HepG2 (cell line): Measurements from ENCODE around the gene ZNF365. TPM values are rescaled to one million over a fixed set of nuclear protein-coding genes. Genes with fewer than 3 reads are reported as not detected.

Experiments used
- ATAC-seq: fragments of 200-7000 bp; cut with Tn5 transposase; 3 replicates; pipeline ENCODE4 v1.9.1; 2020; ENCODE audit warnings: mild to moderate bottlenecking, moderate library complexity
- BruUV-seq: library from RNA; stranded (reverse); fragments of 400-500 nt; replicated peaks from 2 replicates; lab custom pipeline; 2021; lab: Mats Ljungman, UMichigan
- CTCF ChIA-PET: fragments of 300-600 bp; formaldehyde crosslinking; extraction: SDS; loops from one replicate; lab custom pipeline; 2021; ENCODE audit warnings: low total read pairs, inconsistent platforms, low intra/inter-chr PET ratio; lab: Yijun Ruan, JAX
- POLR2A ChIA-PET: fragments of 350-600 bp; sonication (Branson Sonifier 250); formaldehyde crosslinking; loops from one replicate; lab custom pipeline; 2020; ENCODE audit warnings: antibody characterized with exemption, inconsistent platforms; lab: Yijun Ruan, JAX
- DNase-seq: peaks from one replicate; pipeline ENCODE4 v3.0.0-alpha.2; 2015; ENCODE audit warnings: low spot score
- FAIRE-seq: peaks from 3 replicates; lab custom pipeline; 2011; peaks lifted over from hg19 to GRCh38; lab: Jason Lieb, UNC
- H2AFZ ChIP-seq: one replicate; pipeline ENCODE4 v1.6.1; 2011; ENCODE audit warnings: low read length, inconsistent platforms
- H3K27ac ChIP-seq: fragments of 300-600 bp; 3 replicates; pipeline ENCODE4 v1.8.0; 2011; ENCODE audit warnings: mixed run types, mild to moderate bottlenecking, mixed read lengths, low read length, inconsistent platforms; ENCODE audit not compliant: insufficient read depth; ENCODE audit errors: extremely low read length
- H3K27me3 ChIP-seq, 2 experiments: fragments of 200-600 bp in 1 of 2; 2 replicates in 1 of 2; 3 replicates in 1 of 2; pipeline versions ENCODE4 v1.6.0 to v1.8.0; 2011; ENCODE audit warnings: low read length in 2 of 2, mild to moderate bottlenecking in 2 of 2, moderate library complexity in 2 of 2, inconsistent platforms in 1 of 2; ENCODE audit not compliant: insufficient read depth in 2 of 2, control insufficient read depth in 1 of 2
- H3K36me3 ChIP-seq, 2 experiments: fragments of 200-600 bp in 1 of 2; replicated peaks in 1 of 2; 2 replicates in 1 of 2; 3 replicates in 1 of 2; pipeline versions ENCODE4 v1.5.1 to v1.8.0; 2011; ENCODE audit warnings: low read length in 2 of 2, inconsistent platforms in 1 of 2; ENCODE audit not compliant: insufficient read depth in 2 of 2, control insufficient read depth in 1 of 2
- H3K4me1 ChIP-seq: 2 replicates; pipeline ENCODE4 v1.5.1; 2012; ENCODE audit warnings: low read length, inconsistent platforms; ENCODE audit not compliant: insufficient read depth
- H3K4me2 ChIP-seq: 2 replicates; pipeline ENCODE4 v1.6.0; 2011; ENCODE audit warnings: low read depth, low read length, inconsistent platforms
- H3K4me3 ChIP-seq, 3 experiments: fragments of 200-600 bp in 1 of 3; sonication (generic), shearing (Covaris generic) in 1 of 3; replicated peaks in 1 of 3; 2 replicates each; pipeline ENCODE4 v1.5.1; 2011 to 2016; ENCODE audit warnings: low read length in 3 of 3, inconsistent platforms in 2 of 3, low read depth in 2 of 3, mild to moderate bottlenecking in 2 of 3, control low read depth in 1 of 3, mixed read lengths in 1 of 3; ENCODE audit not compliant: insufficient read depth in 1 of 3
- H3K79me2 ChIP-seq: one replicate; pipeline ENCODE4 v1.6.1; 2011; ENCODE audit warnings: low read length, inconsistent platforms; ENCODE audit not compliant: insufficient read depth
- H3K9ac ChIP-seq: 2 replicates; pipeline ENCODE4 v1.6.0; 2011; ENCODE audit warnings: mild to moderate bottlenecking, low read depth, low read length, inconsistent platforms; ENCODE audit not compliant: insufficient read depth
- H3K9me3 ChIP-seq: 2 replicates; pipeline ENCODE4 v1.5.1; 2012; ENCODE audit warnings: mild to moderate bottlenecking, low read length
- H4K20me1 ChIP-seq: 2 replicates; pipeline ENCODE4 v1.6.0; 2011; ENCODE audit warnings: inconsistent platforms, mild to moderate bottlenecking, low read length, moderate library complexity; ENCODE audit not compliant: insufficient read depth
- MIER2 ChIP-seq: IDR thresholded peaks from 2 replicates; pipeline ENCODE4 v1.6.1; 2016; ENCODE audit warnings: missing biosample characterization, missing genetic modification reagents
- ZBTB3 ChIP-seq: sonication (generic); formaldehyde crosslinking; IDR thresholded peaks from 2 replicates; pipeline ENCODE4 v1.4.0; 2020; ENCODE audit warnings: low read depth, mild to moderate bottlenecking, moderate library complexity, missing genetic modification reagents, borderline replicate concordance
- ZNF292 ChIP-seq: sonication (generic); formaldehyde crosslinking; IDR thresholded peaks from 2 replicates; pipeline ENCODE4 v1.8.1; 2022; ENCODE audit warnings: mild to moderate bottlenecking, low read depth, missing genetic modification reagents, borderline replicate concordance
- in situ Hi-C: cut with HindIII; loops from 2 replicates; pipeline ENCODE4 v1.10.0; 2017; ENCODE audit warnings: low pct_unique_long_range_greater_than_20kb; ENCODE audit not compliant: extremely low pct_ligation_motif_present
- intact Hi-C: fragments of 100-400 bp; cut with micrococcal nuclease; formaldehyde crosslinking; loops from one replicate; pipeline ENCODE4 v1.10.0; 2022; ENCODE audit not compliant: unreplicated experiment
- polyA plus RNA-seq, 8 experiments: library from polyadenylated mRNA; depleted of rRNA in 3 of 8; stranded (reverse) in 7 of 8; unstranded in 1 of 8; fragments of >200 nt; fragmentation: Illumina TruSeq in 4 of 8; extraction: Trizol in 4 of 8; gene quantifications; 2 replicates each; pipeline versions ENCODE4 v1.2.1 to v1.2.3, GENCODE V29; 2011 to 2016; ENCODE audit warnings: low read depth in 4 of 8, missing spikeins in 1 of 8, mixed read lengths in 1 of 8; ENCODE audit not compliant: insufficient read depth in 1 of 8
- total RNA-seq, 5 experiments: library from RNA; depleted of rRNA; stranded (reverse); fragments of >200 nt; fragmentation: Illumina TruSeq; extraction: Trizol; gene quantifications; 2 replicates each; pipeline ENCODE4 v1.2.3, GENCODE V29; 2016; ENCODE audit warnings: low read depth in 1 of 5
- TF ChIP-seq, protein P1 (sequence below): sonication (generic); formaldehyde crosslinking; IDR thresholded peaks from 2 replicates; pipeline ENCODE4 v1.5.0; 2020; ENCODE audit warnings: mild to moderate bottlenecking, missing genetic modification reagents
- TF ChIP-seq, protein P2 (sequence below): sonication (generic); formaldehyde crosslinking; IDR thresholded peaks from 2 replicates; pipeline ENCODE4 v1.8.1; 2023; ENCODE audit warnings: mild to moderate bottlenecking, inconsistent platforms, moderate library complexity, missing genetic modification reagents, borderline replicate concordance
- TF ChIP-seq, protein P3 (sequence below): sonication (generic); formaldehyde crosslinking; IDR thresholded peaks from 2 replicates; pipeline ENCODE4 v1.4.0; 2020; ENCODE audit warnings: mild to moderate bottlenecking, low read depth, missing genetic modification reagents
- TF ChIP-seq, protein P4 (sequence below): sonication (generic); formaldehyde crosslinking; IDR thresholded peaks from 2 replicates; pipeline ENCODE4 v1.8.0; 2022; ENCODE audit warnings: low read depth, missing genetic modification reagents
- TF ChIP-seq, protein P5 (sequence below): sonication (generic); formaldehyde crosslinking; IDR thresholded peaks from 2 replicates; pipeline ENCODE4 v1.4.0; 2020; ENCODE audit warnings: missing genetic modification reagents, borderline replicate concordance

Gene ZNF365
- total and polyA plus RNA-seq, 2 of the 13 experiments (the other 11 are each of a cell fraction or from before 2014, with no cell fraction given), result not detected

DNA sequence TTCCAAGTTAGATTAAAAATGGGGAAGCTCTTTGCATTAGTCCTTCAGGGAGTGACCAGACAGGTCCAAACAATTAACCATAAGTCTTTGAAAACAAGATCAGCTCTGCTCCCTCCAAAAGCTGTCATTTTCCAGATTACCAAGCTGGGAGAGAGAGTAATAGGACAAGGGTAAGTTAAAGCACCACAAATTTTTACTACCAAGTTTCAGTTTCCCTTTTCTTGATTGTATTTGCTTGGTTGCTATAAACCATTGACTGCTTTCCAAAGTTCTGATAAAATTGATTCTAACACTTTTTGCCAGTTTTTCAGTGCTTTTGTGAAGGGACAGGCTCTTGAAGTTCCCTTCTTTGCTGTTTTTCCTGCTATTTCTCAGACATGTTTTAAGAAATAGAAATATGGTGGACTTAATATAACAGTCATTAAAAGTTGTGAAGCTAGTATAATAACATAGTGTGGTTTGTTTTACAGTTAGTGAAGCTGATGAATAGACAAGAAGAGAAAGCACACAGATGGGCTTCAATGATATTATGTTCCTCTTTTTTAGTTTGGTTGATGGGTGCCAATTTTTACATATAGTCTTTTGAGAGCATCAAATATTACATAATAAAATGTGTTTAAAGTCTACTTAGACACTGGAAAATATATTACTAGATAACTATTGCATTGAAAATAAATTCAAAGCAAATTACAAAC is 40.0 kb upstream of the ZNF365 start:
- BruUV-seq, result no TSS peak
- CTCF ChIA-PET, result no interaction called here
- Histone ChIP-seq H3K4me2 (no peak overlapping the region), H3K9me3 (peaks cover 4% of the 10 kb centered on the region; the same call in 1 of the 2 replicates), H4K20me1 (no peaks in the 10 kb centered on the region), H2AFZ (no peak overlapping the region), H3K27ac (no peak overlapping the region), H3K4me1 (no peaks in the 10 kb centered on the region), H3K36me3 (no peaks in the 10 kb centered on the region), H3K27me3 (no peaks in the 10 kb centered on the region), H3K79me2 (no peaks in the 10 kb centered on the region), H3K4me3 (no peak overlapping the region), H3K9ac (no peak overlapping the region)
- POLR2A ChIA-PET, result no interaction called here
- DNase-seq (no peak), FAIRE-seq (no peak), ATAC-seq (no peak)
- TF ChIP-seq ZNF292 (CRISPR knock-in tag), result no peak
- TF ChIP-seq, protein P1, sequence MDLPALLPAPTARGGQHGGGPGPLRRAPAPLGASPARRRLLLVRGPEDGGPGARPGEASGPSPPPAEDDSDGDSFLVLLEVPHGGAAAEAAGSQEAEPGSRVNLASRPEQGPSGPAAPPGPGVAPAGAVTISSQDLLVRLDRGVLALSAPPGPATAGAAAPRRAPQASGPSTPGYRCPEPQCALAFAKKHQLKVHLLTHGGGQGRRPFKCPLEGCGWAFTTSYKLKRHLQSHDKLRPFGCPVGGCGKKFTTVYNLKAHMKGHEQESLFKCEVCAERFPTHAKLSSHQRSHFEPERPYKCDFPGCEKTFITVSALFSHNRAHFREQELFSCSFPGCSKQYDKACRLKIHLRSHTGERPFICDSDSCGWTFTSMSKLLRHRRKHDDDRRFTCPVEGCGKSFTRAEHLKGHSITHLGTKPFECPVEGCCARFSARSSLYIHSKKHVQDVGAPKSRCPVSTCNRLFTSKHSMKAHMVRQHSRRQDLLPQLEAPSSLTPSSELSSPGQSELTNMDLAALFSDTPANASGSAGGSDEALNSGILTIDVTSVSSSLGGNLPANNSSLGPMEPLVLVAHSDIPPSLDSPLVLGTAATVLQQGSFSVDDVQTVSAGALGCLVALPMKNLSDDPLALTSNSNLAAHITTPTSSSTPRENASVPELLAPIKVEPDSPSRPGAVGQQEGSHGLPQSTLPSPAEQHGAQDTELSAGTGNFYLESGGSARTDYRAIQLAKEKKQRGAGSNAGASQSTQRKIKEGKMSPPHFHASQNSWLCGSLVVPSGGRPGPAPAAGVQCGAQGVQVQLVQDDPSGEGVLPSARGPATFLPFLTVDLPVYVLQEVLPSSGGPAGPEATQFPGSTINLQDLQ (CRISPR knock-in tag), result no peak
- TF ChIP-seq, protein P2, sequence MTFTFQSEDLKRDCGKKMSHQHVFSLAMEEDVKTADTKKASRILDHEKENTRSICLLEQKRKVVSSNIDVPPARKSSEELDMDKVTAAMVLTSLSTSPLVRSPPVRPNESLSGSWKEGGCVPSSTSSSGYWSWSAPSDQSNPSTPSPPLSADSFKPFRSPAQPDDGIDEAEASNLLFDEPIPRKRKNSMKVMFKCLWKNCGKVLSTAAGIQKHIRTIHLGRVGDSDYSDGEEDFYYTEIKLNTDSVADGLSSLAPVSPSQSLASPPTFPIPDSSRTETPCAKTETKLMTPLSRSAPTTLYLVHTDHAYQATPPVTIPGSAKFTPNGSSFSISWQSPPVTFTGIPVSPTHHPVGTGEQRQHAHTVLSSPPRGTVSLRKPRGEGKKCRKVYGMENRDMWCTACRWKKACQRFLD, result no peak
- TF ChIP-seq, protein P3, sequence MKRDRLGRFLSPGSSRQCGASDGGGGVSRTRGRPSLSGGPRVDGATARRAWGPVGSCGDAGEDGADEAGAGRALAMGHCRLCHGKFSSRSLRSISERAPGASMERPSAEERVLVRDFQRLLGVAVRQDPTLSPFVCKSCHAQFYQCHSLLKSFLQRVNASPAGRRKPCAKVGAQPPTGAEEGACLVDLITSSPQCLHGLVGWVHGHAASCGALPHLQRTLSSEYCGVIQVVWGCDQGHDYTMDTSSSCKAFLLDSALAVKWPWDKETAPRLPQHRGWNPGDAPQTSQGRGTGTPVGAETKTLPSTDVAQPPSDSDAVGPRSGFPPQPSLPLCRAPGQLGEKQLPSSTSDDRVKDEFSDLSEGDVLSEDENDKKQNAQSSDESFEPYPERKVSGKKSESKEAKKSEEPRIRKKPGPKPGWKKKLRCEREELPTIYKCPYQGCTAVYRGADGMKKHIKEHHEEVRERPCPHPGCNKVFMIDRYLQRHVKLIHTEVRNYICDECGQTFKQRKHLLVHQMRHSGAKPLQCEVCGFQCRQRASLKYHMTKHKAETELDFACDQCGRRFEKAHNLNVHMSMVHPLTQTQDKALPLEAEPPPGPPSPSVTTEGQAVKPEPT (CRISPR knock-in tag), result no peak
- TF ChIP-seq, protein P4, sequence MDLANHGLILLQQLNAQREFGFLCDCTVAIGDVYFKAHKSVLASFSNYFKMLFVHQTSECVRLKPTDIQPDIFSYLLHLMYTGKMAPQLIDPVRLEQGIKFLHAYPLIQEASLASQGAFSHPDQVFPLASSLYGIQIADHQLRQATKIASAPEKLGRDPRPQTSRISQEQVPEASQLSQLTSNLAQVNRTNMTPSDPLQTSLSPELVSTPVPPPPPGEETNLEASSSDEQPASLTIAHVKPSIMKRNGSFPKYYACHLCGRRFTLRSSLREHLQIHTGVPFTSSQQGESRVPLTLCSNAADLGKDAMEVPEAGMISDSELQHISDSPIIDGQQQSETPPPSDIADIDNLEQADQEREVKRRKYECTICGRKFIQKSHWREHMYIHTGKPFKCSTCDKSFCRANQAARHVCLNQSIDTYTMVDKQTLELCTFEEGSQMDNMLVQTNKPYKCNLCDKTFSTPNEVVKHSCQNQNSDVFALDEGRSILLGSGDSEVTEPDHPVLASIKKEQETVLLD (CRISPR knock-in tag), result no peak
- no peak for TF ChIP-seq ZBTB3 (CRISPR knock-in tag)
- TF ChIP-seq, protein P5, sequence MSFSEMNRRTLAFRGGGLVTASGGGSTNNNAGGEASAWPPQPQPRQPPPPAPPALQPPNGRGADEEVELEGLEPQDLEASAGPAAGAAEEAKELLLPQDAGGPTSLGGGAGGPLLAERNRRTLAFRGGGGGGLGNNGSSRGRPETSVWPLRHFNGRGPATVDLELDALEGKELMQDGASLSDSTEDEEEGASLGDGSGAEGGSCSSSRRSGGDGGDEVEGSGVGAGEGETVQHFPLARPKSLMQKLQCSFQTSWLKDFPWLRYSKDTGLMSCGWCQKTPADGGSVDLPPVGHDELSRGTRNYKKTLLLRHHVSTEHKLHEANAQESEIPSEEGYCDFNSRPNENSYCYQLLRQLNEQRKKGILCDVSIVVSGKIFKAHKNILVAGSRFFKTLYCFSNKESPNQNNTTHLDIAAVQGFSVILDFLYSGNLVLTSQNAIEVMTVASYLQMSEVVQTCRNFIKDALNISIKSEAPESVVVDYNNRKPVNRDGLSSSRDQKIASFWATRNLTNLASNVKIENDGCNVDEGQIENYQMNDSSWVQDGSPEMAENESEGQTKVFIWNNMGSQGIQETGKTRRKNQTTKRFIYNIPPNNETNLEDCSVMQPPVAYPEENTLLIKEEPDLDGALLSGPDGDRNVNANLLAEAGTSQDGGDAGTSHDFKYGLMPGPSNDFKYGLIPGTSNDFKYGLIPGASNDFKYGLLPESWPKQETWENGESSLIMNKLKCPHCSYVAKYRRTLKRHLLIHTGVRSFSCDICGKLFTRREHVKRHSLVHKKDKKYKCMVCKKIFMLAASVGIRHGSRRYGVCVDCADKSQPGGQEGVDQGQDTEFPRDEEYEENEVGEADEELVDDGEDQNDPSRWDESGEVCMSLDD (CRISPR knock-in tag), result no peak
- no peak for TF ChIP-seq MIER2 (CRISPR knock-in tag)
- in situ Hi-C loops, result no loop called here
- intact Hi-C loops, result no loop called here
